Mesendoderm (in vitro differentiated cells): ENCODE measurements around the gene PRSS16.

Experiments used
- DNase-seq: peaks from one replicate; pipeline ENCODE4 v3.0.0; 2013
- H2AK5ac ChIP-seq: 2 replicates; pipeline ENCODE4 v1.6.1; 2013; ENCODE audit warnings: low read length, inconsistent platforms
- H2BK120ac ChIP-seq: 2 replicates; pipeline ENCODE4 v1.6.1; 2013; ENCODE audit warnings: low read depth, mild to moderate bottlenecking, low read length, moderate library complexity, mixed read lengths
- H2BK15ac ChIP-seq: replicated peaks from 2 replicates; pipeline ENCODE4 v1.6.1; 2013; ENCODE audit warnings: low read depth, mild to moderate bottlenecking, moderate library complexity
- H2BK5ac ChIP-seq: 2 replicates; pipeline ENCODE4 v1.6.1; 2013; ENCODE audit warnings: low read length, inconsistent platforms
- H3K18ac ChIP-seq: 2 replicates; pipeline ENCODE4 v1.6.1; 2013; ENCODE audit warnings: mild to moderate bottlenecking, low read length, mixed read lengths
- H3K23ac ChIP-seq: one replicate; pipeline ENCODE4 v1.6.1; 2013; ENCODE audit warnings: low read length
- H3K27ac ChIP-seq: 2 replicates; pipeline ENCODE4 v1.5.1; 2013; ENCODE audit warnings: low read depth, mild to moderate bottlenecking, inconsistent platforms, low read length, moderate library complexity
- H3K27me3 ChIP-seq: 2 replicates; pipeline ENCODE4 v1.6.1; 2013; ENCODE audit warnings: low read length, control low read depth, mild to moderate bottlenecking, inconsistent platforms; ENCODE audit not compliant: insufficient read depth, poor library complexity
- H3K36me3 ChIP-seq: 2 replicates; pipeline ENCODE4 v1.6.1; 2013; ENCODE audit warnings: low read length, inconsistent platforms; ENCODE audit not compliant: control insufficient read depth, insufficient read depth
- H3K4ac ChIP-seq: one replicate; pipeline ENCODE4 v1.6.1; 2013; ENCODE audit warnings: low read depth, mild to moderate bottlenecking, low read length, moderate library complexity
- H3K4me1 ChIP-seq: 2 replicates; pipeline ENCODE4 v1.6.1; 2013; ENCODE audit warnings: low read depth, low read length, inconsistent platforms; ENCODE audit not compliant: control insufficient read depth
- H3K4me2 ChIP-seq: 2 replicates; pipeline ENCODE4 v1.6.1; 2013; ENCODE audit warnings: low read length
- H3K4me3 ChIP-seq: 2 replicates; pipeline ENCODE4 v1.5.1; 2013; ENCODE audit warnings: mild to moderate bottlenecking, low read length
- H3K56ac ChIP-seq: one replicate; pipeline ENCODE4 v1.6.1; 2013; ENCODE audit warnings: low read length
- H3K79me1 ChIP-seq: 2 replicates; pipeline ENCODE4 v1.6.1; 2013; ENCODE audit warnings: low read length, inconsistent platforms
- H3K79me2 ChIP-seq: 2 replicates; pipeline ENCODE4 v1.6.1; 2013; ENCODE audit warnings: mild to moderate bottlenecking, low read length; ENCODE audit not compliant: control insufficient read depth, insufficient read depth
- H3K9ac ChIP-seq: 2 replicates; pipeline ENCODE4 v1.6.1; 2013; ENCODE audit warnings: low read length, inconsistent platforms
- H4K5ac ChIP-seq: one replicate; pipeline ENCODE4 v1.6.1; 2013; ENCODE audit warnings: low read length
- H4K8ac ChIP-seq: one replicate; pipeline ENCODE4 v1.6.1; 2013; ENCODE audit warnings: low read depth, mild to moderate bottlenecking, control low read depth, low read length, moderate library complexity
- WGBS: extraction: QIAGEN DNeasy Blood & Tissue Kit; methylation state at CpG from one replicate; pipeline ENCODE4 v1.1.7; 2013; ENCODE audit warnings: low lambda C conversion rate, missing lambda C conversion rate; ENCODE audit not compliant: insufficient coverage; ENCODE audit errors: extremely low coverage; 5-methylcytosine and 5-hydroxymethylcytosine counted together

Gene PRSS16

DNA sequence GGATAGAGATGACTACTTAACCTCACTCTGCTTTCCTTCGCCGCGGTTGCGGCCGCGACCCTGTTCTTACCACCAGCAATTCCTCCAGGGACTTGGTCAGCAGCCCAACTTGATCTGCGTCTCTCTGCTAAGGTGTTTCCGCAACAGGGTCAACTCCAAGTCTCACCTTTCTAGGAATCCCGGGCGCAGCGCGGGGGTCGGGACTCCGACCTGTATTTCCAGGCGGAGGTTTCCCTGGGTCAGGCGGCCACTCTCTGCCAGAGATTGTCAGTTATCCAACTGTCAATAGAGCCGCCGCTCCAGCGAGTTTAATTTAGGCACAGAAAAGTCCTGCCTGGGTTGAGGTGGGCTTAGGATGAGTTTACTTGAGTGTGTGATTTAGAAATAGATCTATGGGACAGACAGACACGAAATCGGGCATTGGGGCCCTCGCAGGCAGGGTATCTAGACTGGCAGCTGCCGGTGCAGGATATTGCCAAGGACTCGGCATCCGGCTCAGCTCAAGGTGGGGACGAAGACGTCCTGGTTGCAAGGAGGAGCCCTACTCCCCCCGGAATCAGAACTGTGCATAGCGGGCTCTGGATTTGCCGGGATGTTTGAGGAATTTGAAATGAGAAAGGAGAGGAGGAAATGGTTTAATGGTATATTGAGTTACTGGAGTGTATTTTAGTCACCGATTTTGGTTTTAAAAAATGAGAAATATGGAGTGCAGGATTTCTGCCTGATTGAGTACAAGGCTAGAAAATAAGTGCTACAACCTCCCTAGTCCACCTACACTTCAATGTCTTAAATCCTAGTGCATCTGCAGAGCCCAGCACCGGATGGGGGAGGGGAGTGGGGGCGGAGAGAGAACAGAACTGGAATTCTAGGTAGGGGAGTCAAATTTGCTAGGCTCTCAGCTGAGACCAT lies 40.9 kb downstream of the PRSS16 start:
- H4K8ac ChIP-seq: no peak overlapping the region
- no peak overlapping the region for H2BK120ac ChIP-seq
- H3K23ac ChIP-seq: no peak overlapping the region
- peak overlapping the region; percentile 61 for H3K18ac ChIP-seq
- no peaks in the 10 kb centered on the region for H3K79me2 ChIP-seq
- H4K5ac ChIP-seq: no peak overlapping the region
- H3K36me3 ChIP-seq: no peaks in the 10 kb centered on the region
- peak overlapping the region; percentile 65 for H3K4me3 ChIP-seq
- no peaks in the 10 kb centered on the region for H3K79me1 ChIP-seq
- H2BK5ac ChIP-seq: no peak overlapping the region
- H3K27ac ChIP-seq: no peak overlapping the region
- H3K4ac ChIP-seq: no peak overlapping the region
- H3K27me3 ChIP-seq: peaks cover 2% of the 10 kb centered on the region
- 100% methylated on average over 1 of the region's 33 CpGs for WGBS
- H2AK5ac ChIP-seq: no peak overlapping the region
- H3K56ac ChIP-seq: peak overlapping the region; percentile 51
- H3K4me2 ChIP-seq: peak overlapping the region; percentile 89
- H2BK15ac ChIP-seq: no peak overlapping the region
- H3K9ac ChIP-seq: peak overlapping the region; percentile 64
- H3K4me1 ChIP-seq: peaks cover 2% of the 10 kb centered on the region
- DNase-seq: peak; percentile 67

GRCh38 chr6:27290065-27290849 lies 42.8 kb downstream of the PRSS16 start:
- peak; percentile 98 for DNase-seq
- Histone ChIP-seq H3K4me3 (peak overlapping the region; percentile 44), H3K27ac (no peak overlapping the region)

DNA sequence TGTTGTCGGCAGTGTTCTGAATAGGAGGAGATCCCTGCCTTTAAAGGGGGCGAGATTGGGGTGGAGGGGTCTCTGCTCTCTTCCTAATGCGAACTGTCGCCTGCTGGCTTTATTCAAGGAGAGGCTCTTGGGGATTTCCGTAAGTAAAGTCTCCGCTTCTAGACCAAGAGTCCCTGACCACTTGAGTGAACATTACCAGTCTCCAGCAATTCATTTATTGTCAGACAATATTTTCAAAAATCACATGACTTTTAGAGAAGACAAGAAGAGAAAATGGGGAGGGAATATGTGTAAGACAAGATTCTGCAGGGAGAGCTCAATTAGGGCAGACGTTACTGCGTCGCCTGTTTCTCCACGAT lies 43.3 kb downstream of the PRSS16 start:
- no peak overlapping the region for H2AK5ac ChIP-seq
- peaks cover 2% of the 10 kb centered on the region for H3K27me3 ChIP-seq
- H3K4me3 ChIP-seq: peak overlapping the region; percentile 44

More at GRCh38 chr6:27290065-27290849, 42.8 kb downstream of the PRSS16 start:
- Histone ChIP-seq H4K5ac (no peak overlapping the region), H4K8ac (no peak overlapping the region), H3K9ac (peak overlapping the region; percentile 49), H2BK120ac (no peak overlapping the region), H3K18ac (no peak overlapping the region), H3K4me2 (peak overlapping the region; percentile 69), H3K4ac (no peak overlapping the region), H3K4me1 (peaks cover 2% of the 10 kb centered on the region), H3K79me2 (no peaks in the 10 kb centered on the region), H3K79me1 (no peaks in the 10 kb centered on the region), H3K23ac (no peak overlapping the region), H3K56ac (peak overlapping the region; percentile 68), H2BK5ac (no peak overlapping the region), H3K36me3 (no peaks in the 10 kb centered on the region), H2BK15ac (no peak overlapping the region), H2AK5ac (no peak overlapping the region), H3K27me3 (peaks cover 2% of the 10 kb centered on the region)
- 100% methylated on average over 3 of the region's 25 CpGs for WGBS

DNA sequence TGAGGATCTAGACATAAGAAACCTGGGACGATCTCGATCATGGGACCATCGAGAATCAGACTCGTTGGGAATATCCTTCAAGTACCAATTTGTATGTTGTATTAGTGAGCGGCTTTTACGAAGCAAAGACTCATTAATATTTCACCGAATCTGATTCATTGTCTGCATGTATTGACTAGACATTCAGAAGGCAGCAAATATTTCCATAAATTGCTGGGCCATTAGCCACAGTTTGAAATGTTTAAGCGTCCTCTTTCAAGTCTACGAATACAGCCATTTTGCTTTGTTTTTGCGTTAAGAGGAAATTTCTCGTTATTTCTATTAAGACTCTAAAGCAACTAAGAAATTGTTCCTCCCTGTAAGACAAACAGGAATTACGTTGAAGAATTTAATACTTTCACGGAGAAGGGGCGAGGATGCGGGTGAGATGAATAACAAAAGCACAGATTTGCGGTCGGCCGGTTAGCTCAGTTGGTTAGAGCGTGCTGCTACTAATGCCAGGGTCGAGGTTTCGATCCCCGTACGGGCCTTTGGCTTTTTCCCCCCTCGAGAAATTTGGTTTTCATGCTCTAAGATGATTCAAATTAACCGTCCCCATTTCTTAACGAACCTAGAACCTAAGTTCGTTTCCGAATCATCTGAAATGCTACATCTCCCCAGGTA lies 46.1 kb downstream of the PRSS16 start:
- no peaks in the 10 kb centered on the region for H3K27me3 ChIP-seq
- H4K5ac ChIP-seq: no peak overlapping the region
- H2BK15ac ChIP-seq: no peak overlapping the region
- H3K9ac ChIP-seq: no peak overlapping the region
- no peak overlapping the region for H4K8ac ChIP-seq
- H3K56ac ChIP-seq: no peak overlapping the region
- H3K27ac ChIP-seq: no peak overlapping the region
- H3K79me2 ChIP-seq: no peaks in the 10 kb centered on the region
- H2AK5ac ChIP-seq: no peak overlapping the region
- peak; percentile 83 for DNase-seq
- peaks cover 2% of the 10 kb centered on the region for H3K4me1 ChIP-seq
- no peak overlapping the region for H3K18ac ChIP-seq
- no peak overlapping the region for H3K4me2 ChIP-seq
- no peak overlapping the region for H3K4ac ChIP-seq
- H3K36me3 ChIP-seq: no peaks in the 10 kb centered on the region
- no peak overlapping the region for H2BK120ac ChIP-seq
- no peak overlapping the region for H3K4me3 ChIP-seq
- no CpG with 5 or more reads among the region's 28 CpGs for WGBS
- no peaks in the 10 kb centered on the region for H3K79me1 ChIP-seq
- H2BK5ac ChIP-seq: no peak overlapping the region
- H3K23ac ChIP-seq: no peak overlapping the region

More for the DNA sequence above, 43.3 kb downstream of the PRSS16 start:
- no peaks in the 10 kb centered on the region for H3K79me1 ChIP-seq
- no peaks in the 10 kb centered on the region for H3K79me2 ChIP-seq
- WGBS: no CpG with 5 or more reads among the region's 10 CpGs
- H4K8ac ChIP-seq: no peak overlapping the region
- no peaks in the 10 kb centered on the region for H3K36me3 ChIP-seq
- H3K18ac ChIP-seq: no peak overlapping the region
- peak overlapping the region; percentile 68 for H3K56ac ChIP-seq
- no peak overlapping the region for H3K23ac ChIP-seq
- H3K4me1 ChIP-seq: peaks cover 2% of the 10 kb centered on the region
- no peak overlapping the region for H2BK120ac ChIP-seq
- no peak overlapping the region for H2BK5ac ChIP-seq
- peak overlapping the region; percentile 49 for H3K9ac ChIP-seq
- no peak for DNase-seq
- no peak overlapping the region for H2BK15ac ChIP-seq
- no peak overlapping the region for H3K27ac ChIP-seq
- peak overlapping the region; percentile 69 for H3K4me2 ChIP-seq
- H3K4ac ChIP-seq: no peak overlapping the region
- H4K5ac ChIP-seq: no peak overlapping the region

GRCh38 chr6:27294409-27294808 lies 46.9 kb downstream of the PRSS16 start:
- no peak overlapping the region for H3K4me3 ChIP-seq

More at GRCh38 chr6:27294409-27294808, 46.9 kb downstream of the PRSS16 start:
- Histone ChIP-seq H3K9ac (no peak overlapping the region), H3K27ac (no peak overlapping the region), H2BK5ac (no peak overlapping the region), H2BK15ac (no peak overlapping the region), H3K36me3 (no peaks in the 10 kb centered on the region), H3K79me2 (no peaks in the 10 kb centered on the region), H3K4me1 (peaks cover 2% of the 10 kb centered on the region), H3K27me3 (no peaks in the 10 kb centered on the region), H4K5ac (no peak overlapping the region), H3K79me1 (no peaks in the 10 kb centered on the region), H2AK5ac (no peak overlapping the region), H3K18ac (no peak overlapping the region), H3K23ac (no peak overlapping the region), H3K4ac (no peak overlapping the region), H3K56ac (no peak overlapping the region), H4K8ac (no peak overlapping the region), H2BK120ac (no peak overlapping the region), H3K4me2 (no peak overlapping the region)
- DNase-seq: no peak
- no CpG with 5 or more reads among the region's 5 CpGs for WGBS
